GM12865 (cell line): ENCODE results near the gene LMOD2.

Source experiments
- DNase-seq: peaks from one replicate; pipeline ENCODE4 v3.0.0; 2010; ENCODE audit warnings: low read depth
- H3K4me3 ChIP-seq: 2 replicates; pipeline ENCODE4 v1.5.1; 2011; ENCODE audit warnings: mild to moderate bottlenecking, low read depth, low read length, control low read depth
- CTCF ChIP-seq: IDR thresholded peaks from 2 replicates; pipeline ENCODE4 v1.5.1; 2011; ENCODE audit warnings: low read length, control low read depth, low read depth, inconsistent platforms; ENCODE audit not compliant: insufficient read depth; ENCODE audit errors: missing control alignments

Gene LMOD2

GRCh38 chr7:123616223-123616622 lies 39.4 kb upstream of the LMOD2 start:
- no peak for DNase-seq
- H3K4me3 ChIP-seq: no peak overlapping the region
- no peak for TF ChIP-seq CTCF

DNA sequence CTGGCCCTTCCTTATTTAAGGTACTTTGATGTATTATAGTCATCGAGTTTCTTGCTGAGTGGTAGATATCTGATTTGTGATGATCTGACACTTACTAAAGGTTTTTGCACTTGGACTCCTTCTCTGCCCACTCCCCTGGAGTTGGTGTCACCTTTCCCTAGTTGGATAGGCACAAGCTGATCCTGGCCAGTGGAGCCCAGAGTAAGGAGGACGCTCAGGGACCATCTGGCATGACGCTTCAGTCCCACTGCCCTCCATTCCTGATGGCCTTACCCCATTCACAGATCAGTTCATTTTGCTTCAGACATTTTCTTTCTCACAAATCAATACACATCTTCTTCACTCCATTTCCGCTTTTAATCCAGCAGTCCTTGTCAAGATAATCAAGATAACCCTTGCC lies 34.0 kb upstream of the LMOD2 start:
- H3K4me3 ChIP-seq: no peak overlapping the region
- no peak for DNase-seq
- no peak for TF ChIP-seq CTCF

DNA sequence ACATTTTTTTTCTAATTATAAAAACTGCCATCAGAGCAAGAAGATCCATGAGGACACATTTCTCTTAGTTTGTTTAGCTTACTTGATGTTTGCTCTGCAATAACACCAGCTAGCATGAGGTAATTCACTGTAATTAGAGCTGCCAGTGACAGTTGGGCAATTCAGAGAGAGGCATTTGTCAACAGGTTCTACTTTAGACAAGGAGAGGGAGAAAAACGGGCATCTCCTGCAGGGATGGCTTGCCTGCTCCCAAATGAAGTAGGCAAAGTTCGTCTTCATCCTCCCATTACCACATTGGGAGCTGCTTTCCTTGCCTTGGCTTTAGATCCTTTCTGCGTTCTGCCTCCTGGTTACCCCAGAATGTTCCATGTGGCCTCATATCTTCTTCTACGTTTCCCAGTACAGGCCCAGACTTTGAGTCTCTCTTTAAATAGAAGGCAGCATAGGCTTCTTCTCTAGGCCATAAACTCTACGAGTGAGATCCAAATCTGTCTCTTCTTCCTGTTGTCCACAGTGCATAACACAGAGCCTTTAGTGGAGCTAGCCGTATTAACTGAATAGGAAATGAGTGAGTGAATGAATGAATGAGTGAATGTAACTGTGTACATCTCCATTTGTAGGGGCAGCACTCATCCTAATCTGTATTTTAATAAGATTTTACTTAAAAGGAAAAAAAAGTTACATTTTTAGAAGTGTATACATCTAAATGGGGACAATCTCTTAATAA lies 32.8 kb upstream of the LMOD2 start:
- DNase-seq: no peak
- no peak overlapping the region for H3K4me3 ChIP-seq
- TF ChIP-seq CTCF: no peak

DNA sequence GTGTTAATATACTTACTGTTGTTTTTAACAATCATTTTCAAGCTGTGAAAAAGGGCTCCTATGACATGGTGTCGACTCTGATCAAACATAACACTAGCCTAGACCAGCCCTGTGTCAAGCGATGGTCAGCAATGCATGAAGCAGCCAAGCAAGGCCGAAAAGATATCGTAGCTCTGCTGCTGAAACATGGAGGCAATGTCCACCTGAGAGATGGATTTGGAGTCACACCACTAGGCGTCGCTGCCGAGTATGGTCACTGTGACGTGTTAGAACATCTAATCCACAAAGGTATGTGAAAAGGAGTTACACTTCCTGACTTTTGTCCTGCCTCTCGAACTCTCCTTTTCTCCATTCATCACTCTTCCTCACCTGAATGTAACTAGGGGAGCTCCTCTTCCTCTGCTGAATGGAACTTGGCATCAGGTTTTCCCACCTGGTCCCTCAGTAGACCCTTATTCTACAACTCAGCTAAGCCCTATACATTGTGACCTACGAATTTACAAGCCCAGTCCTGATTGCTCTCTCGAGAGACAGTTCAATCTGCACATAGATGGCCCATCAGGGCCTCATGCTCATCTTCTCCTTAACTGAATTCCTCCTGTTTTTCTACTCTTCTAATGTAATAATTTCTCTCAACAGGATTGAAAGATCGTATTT lies 31.0 kb upstream of the LMOD2 start:
- H3K4me3 ChIP-seq: no peak overlapping the region
- TF ChIP-seq CTCF: peak; percentile 92
- DNase-seq: peak; percentile 78

DNA sequence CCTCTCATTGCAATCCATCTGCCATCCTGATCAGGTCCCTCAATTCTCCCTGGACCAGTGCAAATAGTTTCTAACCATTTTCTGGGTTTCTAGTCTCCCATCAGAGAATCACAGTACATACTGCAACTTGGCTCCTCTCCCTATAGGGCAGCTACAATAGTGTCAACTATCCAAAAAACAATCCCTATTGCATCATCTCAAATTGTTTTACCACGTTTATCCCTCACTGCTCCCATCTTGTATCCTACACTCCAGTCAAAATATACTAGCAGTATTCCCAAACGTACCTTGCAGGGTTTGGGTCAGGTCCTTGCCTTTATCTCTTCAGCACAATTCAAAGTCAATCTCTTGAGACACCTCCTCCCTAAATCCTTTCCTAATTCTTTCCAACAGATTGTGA lies 30.4 kb upstream of the LMOD2 start:
- no peak overlapping the region for H3K4me3 ChIP-seq
- DNase-seq: no peak
- no peak for TF ChIP-seq CTCF

DNA sequence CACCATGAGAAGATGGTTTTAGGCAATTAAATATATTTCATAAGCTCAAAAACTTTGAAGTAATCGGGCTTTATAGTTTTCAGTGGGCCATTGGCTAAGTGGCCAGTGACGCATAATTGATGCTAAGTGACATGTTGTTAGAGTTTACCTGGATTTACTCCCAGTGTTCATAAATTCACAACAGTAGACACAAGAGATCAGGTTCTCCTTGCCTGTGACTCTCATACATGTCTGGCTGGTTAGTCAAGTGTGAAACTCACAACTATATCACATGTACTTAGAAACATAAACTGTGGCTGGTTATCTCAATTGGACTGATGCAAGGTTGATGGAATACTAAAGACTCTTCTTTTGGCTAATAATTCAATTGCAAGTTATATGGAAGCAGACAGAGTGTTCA lies 27.8 kb upstream of the LMOD2 start:
- TF ChIP-seq CTCF: no peak
- no peak overlapping the region for H3K4me3 ChIP-seq
- no peak for DNase-seq
